Skeletal muscle tissue (tissue), 4 donors: ENCODE results near the gene PADI3. TPM values are rescaled to one million over a fixed set of nuclear protein-coding genes. Genes with fewer than 3 reads are reported as not detected.

Experiments used
- H3K27ac ChIP-seq: one replicate; pipeline ENCODE4 v1.7.0; 2013; ENCODE audit warnings: mild to moderate bottlenecking, low read depth, low read length, inconsistent platforms
- H3K27me3 ChIP-seq, 3 donors: one replicate each; pipeline ENCODE4 v1.7.0; 2013; ENCODE audit warnings: low read length in 3 of 3; ENCODE audit not compliant: control insufficient read depth in 3 of 3, insufficient read depth in 3 of 3
- H3K36me3 ChIP-seq, 3 donors: one replicate each; pipeline ENCODE4 v1.7.0; 2013; ENCODE audit warnings: low read length in 3 of 3; ENCODE audit not compliant: control insufficient read depth in 3 of 3, insufficient read depth in 3 of 3
- H3K4me1 ChIP-seq, 3 donors: one replicate each; pipeline ENCODE4 v1.7.0; 2013; ENCODE audit warnings: low read length in 3 of 3, mild to moderate bottlenecking in 3 of 3; ENCODE audit not compliant: control insufficient read depth in 3 of 3, insufficient read depth in 3 of 3
- H3K4me3 ChIP-seq, 3 donors: one replicate each; pipeline ENCODE4 v1.7.0; 2013; ENCODE audit warnings: low read length in 3 of 3
- H3K9ac ChIP-seq, 3 donors: one replicate each; pipeline ENCODE4 v1.7.0; 2013; ENCODE audit warnings: low read length in 3 of 3, mild to moderate bottlenecking in 3 of 3, moderate library complexity in 2 of 3, low read depth in 1 of 3
- H3K9me3 ChIP-seq, 3 donors: one replicate each; pipeline ENCODE4 v1.7.0; 2013; ENCODE audit warnings: low read length in 3 of 3; ENCODE audit not compliant: control insufficient read depth in 3 of 3
- total RNA-seq: library from RNA; depleted of rRNA; stranded (reverse); fragments of >200 nt; gene quantifications from one replicate; pipeline ENCODE4 v1.2.3, GENCODE V29; 2014
- donor health status: Osteomylitis.

Gene PADI3
- total RNA-seq, 1 donor from 2014 or later: not detected

DNA sequence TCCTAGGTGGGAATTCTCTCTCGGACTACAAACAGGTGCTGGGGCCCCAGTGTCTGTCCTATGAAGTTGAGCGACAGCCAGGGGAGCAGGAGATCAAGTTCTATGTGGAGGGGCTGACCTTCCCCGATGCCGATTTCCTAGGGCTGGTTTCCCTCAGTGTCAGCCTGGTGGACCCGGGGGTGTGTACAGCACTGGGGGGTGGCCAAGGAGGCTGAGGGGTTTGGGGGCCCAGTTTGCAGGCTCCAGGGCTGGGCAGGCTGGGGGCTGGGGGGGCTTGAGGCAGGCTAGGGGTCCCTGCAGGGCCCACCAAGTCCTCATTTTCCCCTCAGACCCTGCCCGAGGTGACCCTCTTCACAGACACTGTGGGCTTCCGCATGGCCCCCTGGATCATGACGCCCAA is 20.3 kb upstream of the PADI3 start:
- H3K27ac ChIP-seq: no peak overlapping the region
- H3K36me3 ChIP-seq: no peaks in the 10 kb centered on the region
- H3K4me3 ChIP-seq: no peak overlapping the region
- H3K9me3 ChIP-seq: no peaks in the 10 kb centered on the region
- H3K9ac ChIP-seq: no peak overlapping the region
- H3K27me3 ChIP-seq: peaks cover 0 to 19% (median 11%) of the 10 kb centered on the region in 3 donors
- peaks cover 0 to 7% (median 4%) of the 10 kb centered on the region in 3 donors for H3K4me1 ChIP-seq

DNA sequence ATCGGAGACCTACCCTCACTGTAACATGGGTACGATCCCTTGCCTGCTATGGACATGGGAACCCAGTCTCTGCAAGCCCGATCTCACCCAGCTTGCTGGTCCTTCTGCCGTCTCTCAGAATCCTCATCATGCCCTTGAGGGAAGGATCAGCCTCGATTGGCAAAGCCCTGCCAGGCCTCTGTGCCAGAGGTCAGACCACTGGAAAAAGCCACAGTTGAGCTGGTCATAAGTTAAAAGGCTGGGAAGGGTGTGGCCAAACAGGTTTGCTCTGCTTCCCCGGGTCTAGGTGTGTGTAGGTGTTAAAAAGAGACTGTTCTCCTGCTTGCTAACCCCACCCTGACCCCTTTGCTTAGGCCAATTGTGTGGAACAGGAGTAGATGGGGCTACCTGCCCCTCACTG is 19.5 kb upstream of the PADI3 start:
- Histone ChIP-seq H3K36me3 (no peaks in the 10 kb centered on the region), H3K4me1 (peaks cover 6 to 12% (median 8%) of the 10 kb centered on the region in 3 donors), H3K27ac (no peak overlapping the region), H3K27me3 (peaks cover 0 to 12% (median 8%) of the 10 kb centered on the region in 3 donors), H3K9ac (no peak overlapping the region), H3K9me3 (no peaks in the 10 kb centered on the region), H3K4me3 (no peak overlapping the region)

GRCh38 chr1:17230106-17230505 is 18.8 kb upstream of the PADI3 start:
- Histone ChIP-seq H3K36me3 (no peaks in the 10 kb centered on the region), H3K9me3 (no peaks in the 10 kb centered on the region), H3K4me1 (peaks cover 6 to 12% (median 8%) of the 10 kb centered on the region in 3 donors), H3K27me3 (peaks cover 0 to 12% (median 2%) of the 10 kb centered on the region in 3 donors), H3K9ac (no peak overlapping the region), H3K4me3 (no peak overlapping the region), H3K27ac (no peak overlapping the region)

GRCh38 chr1:17230671-17231310 is 18.1 kb upstream of the PADI3 start:
- H3K27ac ChIP-seq: no peak overlapping the region
- no peak overlapping the region for H3K4me3 ChIP-seq

DNA sequence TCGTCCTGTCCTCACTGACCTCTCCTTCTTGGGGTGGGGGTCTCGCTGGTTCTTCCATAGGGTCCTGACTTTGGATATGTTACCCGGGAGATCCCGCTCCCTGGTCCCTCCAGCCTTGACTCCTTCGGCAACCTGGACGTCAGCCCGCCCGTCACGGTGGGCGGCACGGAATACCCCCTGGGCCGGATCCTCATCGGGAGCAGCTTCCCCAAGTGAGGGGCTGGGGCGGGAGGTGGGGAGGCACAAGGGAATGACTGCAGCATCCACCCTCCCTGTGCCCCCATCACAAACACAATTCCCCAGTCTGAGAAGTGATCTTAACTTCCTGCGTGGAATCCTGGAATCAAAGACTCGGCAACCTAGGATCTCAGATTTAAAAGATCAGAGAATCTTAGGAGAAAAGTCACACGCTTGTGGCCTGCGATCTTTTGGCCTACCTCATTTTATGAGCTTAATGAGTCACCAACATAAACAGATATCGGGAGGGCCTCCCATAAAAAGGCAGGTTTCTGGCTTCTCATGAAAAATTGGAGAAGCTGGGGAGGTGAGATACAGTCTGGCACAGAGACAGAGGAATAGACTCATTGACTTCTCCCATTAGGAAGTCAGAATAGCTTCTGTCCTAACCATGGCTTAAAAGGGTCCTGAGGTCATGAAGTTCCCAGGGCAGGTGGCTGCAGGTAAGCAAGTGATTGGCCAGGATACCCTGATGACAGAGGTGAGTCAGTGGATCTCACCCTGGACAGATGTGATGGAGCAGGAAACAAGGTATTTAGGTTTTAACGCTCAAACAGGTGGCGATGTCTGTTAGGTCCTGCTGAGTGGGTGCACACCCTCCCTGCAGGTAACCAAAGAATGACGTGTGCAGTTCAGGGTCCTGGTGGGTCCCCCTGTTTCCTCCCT is 15.9 kb upstream of the PADI3 start:
- Histone ChIP-seq H3K4me1 (peaks cover 6 to 12% (median 8%) of the 10 kb centered on the region in 3 donors), H3K9ac (no peak overlapping the region), H3K27ac (no peak overlapping the region), H3K4me3 (no peak overlapping the region), H3K27me3 (peaks cover 0 to 8% (median 0%) of the 10 kb centered on the region in 3 donors), H3K9me3 (no peaks in the 10 kb centered on the region), H3K36me3 (no peaks in the 10 kb centered on the region)

More at GRCh38 chr1:17230671-17231310, 18.1 kb upstream of the PADI3 start:
- H3K36me3 ChIP-seq: no peaks in the 10 kb centered on the region
- H3K27me3 ChIP-seq: peaks cover 0 to 12% (median 0%) of the 10 kb centered on the region in 3 donors
- peaks cover 6 to 12% (median 8%) of the 10 kb centered on the region in 3 donors for H3K4me1 ChIP-seq
- no peak overlapping the region for H3K9ac ChIP-seq
- H3K9me3 ChIP-seq: no peaks in the 10 kb centered on the region

- H3K9ac ChIP-seq: no peak overlapping the region
- no peaks in the 10 kb centered on the region for H3K36me3 ChIP-seq
- peaks cover 0 to 8% (median 0%) of the 10 kb centered on the region in 3 donors for H3K27me3 ChIP-seq
- peaks cover 6 to 12% (median 8%) of the 10 kb centered on the region in 3 donors for H3K4me1 ChIP-seq
- no peak overlapping the region for H3K27ac ChIP-seq
- no peaks in the 10 kb centered on the region for H3K9me3 ChIP-seq
- H3K4me3 ChIP-seq: no peak overlapping the region
These were observed 15.1 kb upstream of the PADI3 start for GRCh38 chr1:17233675-17234320.

- Histone ChIP-seq H3K36me3 (no peaks in the 10 kb centered on the region), H3K27ac (no peak overlapping the region), H3K9ac (no peak overlapping the region), H3K4me3 (no peak overlapping the region), H3K9me3 (no peaks in the 10 kb centered on the region), H3K4me1 (peaks cover 6 to 12% (median 8%) of the 10 kb centered on the region in 3 donors), H3K27me3 (peaks cover 0 to 8% (median 0%) of the 10 kb centered on the region in 3 donors)
These were observed 14.5 kb upstream of the PADI3 start for GRCh38 chr1:17234405-17234804.

GRCh38 chr1:17235135-17235885 is 13.6 kb upstream of the PADI3 start:
- Histone ChIP-seq H3K9me3 (no peaks in the 10 kb centered on the region), H3K4me1 (peaks cover 8 to 12% (median 8%) of the 10 kb centered on the region in 3 donors), H3K36me3 (no peaks in the 10 kb centered on the region), H3K4me3 (no peak overlapping the region), H3K27ac (no peak overlapping the region), H3K27me3 (peaks cover 0 to 8% (median 2%) of the 10 kb centered on the region in 3 donors), H3K9ac (no peak overlapping the region)

GRCh38 chr1:17236779-17237560 is 11.9 kb upstream of the PADI3 start:
- Histone ChIP-seq H3K27ac (no peak overlapping the region), H3K36me3 (no peaks in the 10 kb centered on the region), H3K9ac (no peak overlapping the region), H3K27me3 (peaks cover 0 to 13% (median 12%) of the 10 kb centered on the region in 3 donors), H3K9me3 (no peaks in the 10 kb centered on the region), H3K4me1 (peaks cover 8 to 12% (median 8%) of the 10 kb centered on the region in 3 donors), H3K4me3 (no peak overlapping the region)
